ENCODE measurements around the gene SH2D1A.

DNA sequence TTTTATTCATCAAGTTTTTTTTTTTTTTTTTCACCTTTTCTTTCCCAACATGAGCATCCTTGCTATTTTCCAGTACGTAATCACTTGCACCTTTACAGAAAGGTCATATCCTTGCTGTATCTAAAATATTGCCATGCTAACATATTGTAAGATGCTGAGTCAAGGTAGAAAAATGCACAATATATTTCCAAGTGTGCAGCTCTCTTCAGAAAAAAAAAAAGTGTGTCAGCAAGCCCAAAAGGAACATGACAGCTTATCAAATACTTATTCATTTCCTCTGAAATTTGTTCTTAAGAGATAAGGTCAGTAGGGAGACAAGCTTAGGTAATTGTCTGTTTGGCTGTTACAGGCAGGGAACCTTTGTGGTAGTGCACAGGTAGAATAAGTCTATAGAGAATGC is 27.0 kb downstream of the SH2D1A start:
- TF ChIP-seq, protein P1, sequence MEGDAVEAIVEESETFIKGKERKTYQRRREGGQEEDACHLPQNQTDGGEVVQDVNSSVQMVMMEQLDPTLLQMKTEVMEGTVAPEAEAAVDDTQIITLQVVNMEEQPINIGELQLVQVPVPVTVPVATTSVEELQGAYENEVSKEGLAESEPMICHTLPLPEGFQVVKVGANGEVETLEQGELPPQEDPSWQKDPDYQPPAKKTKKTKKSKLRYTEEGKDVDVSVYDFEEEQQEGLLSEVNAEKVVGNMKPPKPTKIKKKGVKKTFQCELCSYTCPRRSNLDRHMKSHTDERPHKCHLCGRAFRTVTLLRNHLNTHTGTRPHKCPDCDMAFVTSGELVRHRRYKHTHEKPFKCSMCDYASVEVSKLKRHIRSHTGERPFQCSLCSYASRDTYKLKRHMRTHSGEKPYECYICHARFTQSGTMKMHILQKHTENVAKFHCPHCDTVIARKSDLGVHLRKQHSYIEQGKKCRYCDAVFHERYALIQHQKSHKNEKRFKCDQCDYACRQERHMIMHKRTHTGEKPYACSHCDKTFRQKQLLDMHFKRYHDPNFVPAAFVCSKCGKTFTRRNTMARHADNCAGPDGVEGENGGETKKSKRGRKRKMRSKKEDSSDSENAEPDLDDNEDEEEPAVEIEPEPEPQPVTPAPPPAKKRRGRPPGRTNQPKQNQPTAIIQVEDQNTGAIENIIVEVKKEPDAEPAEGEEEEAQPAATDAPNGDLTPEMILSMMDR (IDR thresholded peaks at IDR 0.05), result no peak
- TF ChIP-seq EZH2 (IDR thresholded peaks at IDR 0.05), result no peak
- TF ChIP-seq EZH2phosphoT487 (IDR thresholded peaks at IDR 0.05), result no peak
